ENCODE data around the gene CCNA2.

The CCNA2 gene

DNA sequence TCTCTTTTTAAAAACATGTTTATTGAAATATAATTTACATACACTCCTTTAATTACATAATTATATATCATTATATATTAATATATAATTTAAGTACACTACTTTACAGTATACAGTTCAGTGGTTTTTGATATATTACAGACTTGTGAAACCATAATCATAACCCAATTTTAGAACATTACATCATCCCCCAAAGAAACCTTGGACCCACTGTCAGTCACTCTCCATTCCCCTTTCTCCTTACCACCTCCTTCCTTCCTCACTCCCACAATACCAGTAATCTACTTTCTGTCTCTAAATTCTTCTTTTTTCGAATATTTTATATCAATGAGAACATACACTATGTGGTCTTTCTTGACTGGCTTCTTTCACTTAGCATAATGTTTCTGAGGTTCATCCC is 40.5 kb downstream of the CCNA2 start:
- H3K36me3 ChIP-seq (ENCODE audit: control insufficient read depth in 1 of 2, insufficient read depth in 2 of 2, low read depth in 1 of 2, low read length in 2 of 2) = no peaks in the 10 kb centered on the region
- H3K27me3 ChIP-seq (ENCODE audit: control insufficient read depth in 1 of 2, insufficient read depth in 1 of 2, low read length in 2 of 2) = no peaks in the 10 kb centered on the region
- no peaks in the 10 kb centered on the region for H3K79me1 ChIP-seq (replicated peaks; ENCODE audit: low read length, poor library complexity, severe bottlenecking)
- H3K27ac ChIP-seq (ENCODE audit: low read length, poor library complexity, severe bottlenecking) = no peak overlapping the region
- no CpG with 5 or more reads among the region's 1 CpG for WGBS
- no peak overlapping the region for H2BK12ac ChIP-seq (ENCODE audit: low read length in 2 of 2)
- no peak overlapping the region for H3K4ac ChIP-seq (ENCODE audit: low read depth in 1 of 2, low read length in 2 of 2)
- no peak overlapping the region for H2AFZ ChIP-seq (ENCODE audit: low read depth, low read length)
- H4K91ac ChIP-seq (ENCODE audit: low read length) = no peak overlapping the region
- no peak overlapping the region for H3K4me3 ChIP-seq (ENCODE audit: insufficient read depth in 1 of 2, low read depth in 1 of 2, low read length in 2 of 2)
- H3K9ac ChIP-seq (ENCODE audit: low read length) = no peak overlapping the region
- DNase-seq = no peak
- H2AK5ac ChIP-seq (ENCODE audit: low read length, severe bottlenecking) = no peak overlapping the region
- no peak overlapping the region for H3K23ac ChIP-seq (ENCODE audit: low read length in 2 of 2)
- no peak overlapping the region for H2BK120ac ChIP-seq (ENCODE audit: low read depth, low read length)
- no peak overlapping the region for H2BK15ac ChIP-seq (ENCODE audit: low read depth, poor library complexity, severe bottlenecking)
- H2BK5ac ChIP-seq (ENCODE audit: low read depth, low read length, poor library complexity, severe bottlenecking) = no peak overlapping the region
- no peak overlapping the region for H3K4me2 ChIP-seq (ENCODE audit: low read length, poor library complexity, severe bottlenecking)
- H3K14ac ChIP-seq (ENCODE audit: low read length in 2 of 2) = no peak overlapping the region
- no peak overlapping the region for H3K18ac ChIP-seq (ENCODE audit: low read depth in 1 of 2, low read length in 2 of 2)
- H3K9me3 ChIP-seq (ENCODE audit: control insufficient read depth, low read length) = peaks cover 4% of the 10 kb centered on the region
- H3K4me1 ChIP-seq (ENCODE audit: control insufficient read depth, insufficient read depth, low read depth, low read length) = peaks cover 6% of the 10 kb centered on the region
- no peak overlapping the region for H4K8ac ChIP-seq (ENCODE audit: low read length)

DNA sequence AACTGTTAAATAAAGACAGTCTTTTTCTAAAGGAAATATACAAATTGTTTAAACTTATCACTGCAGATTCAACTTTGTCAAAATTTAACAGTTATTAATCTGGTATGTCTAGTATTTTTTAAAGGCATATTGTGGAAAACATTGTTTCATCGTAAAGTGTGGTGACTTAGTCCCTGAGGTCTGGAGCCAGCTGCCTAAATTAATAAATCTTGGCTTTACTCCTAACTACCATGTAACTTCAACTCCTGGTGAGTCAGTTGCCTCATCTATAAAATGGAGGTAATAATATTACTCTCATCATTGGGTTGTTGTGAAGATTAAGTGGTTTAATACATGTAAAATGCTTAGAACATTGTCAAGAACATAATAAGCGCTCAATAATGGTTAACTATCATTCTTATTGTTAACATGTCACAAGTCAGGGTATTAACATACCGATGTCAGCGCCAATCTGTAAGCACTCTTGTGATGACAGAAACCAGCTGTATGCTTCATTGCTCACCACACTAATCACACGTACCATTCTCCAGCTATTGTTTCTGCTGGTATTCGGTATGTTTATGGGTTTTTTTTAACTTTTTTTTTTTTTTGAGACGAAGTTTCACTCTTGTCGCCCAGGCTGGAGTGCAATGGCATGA is 44.6 kb downstream of the CCNA2 start:
- Histone ChIP-seq H3K4me2 (ENCODE audit: low read length, poor library complexity, severe bottlenecking) (no peak overlapping the region), H3K18ac (ENCODE audit: low read depth in 1 of 2, low read length in 2 of 2) (no peak overlapping the region), H2AK5ac (ENCODE audit: low read length, severe bottlenecking) (no peak overlapping the region), H3K4me3 (ENCODE audit: insufficient read depth in 1 of 2, low read depth in 1 of 2, low read length in 2 of 2) (no peak overlapping the region), H2BK12ac (ENCODE audit: low read length in 2 of 2) (no peak overlapping the region), H3K36me3 (ENCODE audit: control insufficient read depth in 1 of 2, insufficient read depth in 2 of 2, low read depth in 1 of 2, low read length in 2 of 2) (no peaks in the 10 kb centered on the region), H4K91ac (ENCODE audit: low read length) (no peak overlapping the region), H3K23ac (ENCODE audit: low read length in 2 of 2) (no peak overlapping the region), H2BK120ac (ENCODE audit: low read depth, low read length) (no peak overlapping the region), H3K4me1 (ENCODE audit: control insufficient read depth, insufficient read depth, low read depth, low read length) (no peaks in the 10 kb centered on the region), H3K9me3 (ENCODE audit: control insufficient read depth, low read length) (peaks cover 2% of the 10 kb centered on the region), H3K27me3 (ENCODE audit: control insufficient read depth in 1 of 2, insufficient read depth in 1 of 2, low read length in 2 of 2) (no peaks in the 10 kb centered on the region), H3K14ac (ENCODE audit: low read length in 2 of 2) (no peak overlapping the region), H3K27ac (ENCODE audit: low read length, poor library complexity, severe bottlenecking) (no peak overlapping the region), H2BK5ac (ENCODE audit: low read depth, low read length, poor library complexity, severe bottlenecking) (no peak overlapping the region), H3K4ac (ENCODE audit: low read depth in 1 of 2, low read length in 2 of 2) (no peak overlapping the region), H3K79me1 (replicated peaks; ENCODE audit: low read length, poor library complexity, severe bottlenecking) (no peaks in the 10 kb centered on the region), H2BK15ac (ENCODE audit: low read depth, poor library complexity, severe bottlenecking) (no peak overlapping the region), H4K8ac (ENCODE audit: low read length) (no peak overlapping the region), H3K9ac (ENCODE audit: low read length) (no peak overlapping the region), H2AFZ (ENCODE audit: low read depth, low read length) (no peak overlapping the region)
- WGBS = 83% methylated on average over 5 of the region's 8 CpGs
- DNase-seq = no peak

DNA sequence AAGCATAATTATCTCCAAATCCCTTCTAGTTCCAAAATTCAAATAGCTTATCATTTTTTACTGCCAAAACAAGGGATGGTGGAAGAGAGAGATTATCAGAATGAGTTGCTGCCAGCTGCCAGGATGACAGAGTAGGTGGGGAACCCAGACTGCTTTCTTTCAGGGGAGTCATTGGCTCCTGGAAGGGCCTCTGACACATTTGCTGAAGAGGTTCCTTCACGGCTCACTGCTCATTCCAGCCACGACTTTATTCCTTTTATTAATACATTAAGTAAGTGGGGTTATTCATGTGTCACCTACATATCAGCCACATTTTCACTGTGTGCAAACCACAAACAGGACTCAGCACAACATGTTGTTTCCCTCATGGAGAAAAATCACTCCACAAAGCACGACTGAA is 46.1 kb downstream of the CCNA2 start:
- Histone ChIP-seq H4K8ac (ENCODE audit: low read length) (no peak overlapping the region), H2BK120ac (ENCODE audit: low read depth, low read length) (no peak overlapping the region), H3K79me1 (replicated peaks; ENCODE audit: low read length, poor library complexity, severe bottlenecking) (no peaks in the 10 kb centered on the region), H3K27ac (ENCODE audit: low read length, poor library complexity, severe bottlenecking) (no peak overlapping the region), H2BK15ac (ENCODE audit: low read depth, poor library complexity, severe bottlenecking) (no peak overlapping the region), H3K23ac (ENCODE audit: low read length in 2 of 2) (no peak overlapping the region), H4K91ac (ENCODE audit: low read length) (no peak overlapping the region), H2AFZ (ENCODE audit: low read depth, low read length) (no peak overlapping the region), H3K4me3 (ENCODE audit: insufficient read depth in 1 of 2, low read depth in 1 of 2, low read length in 2 of 2) (no peak overlapping the region), H2BK5ac (ENCODE audit: low read depth, low read length, poor library complexity, severe bottlenecking) (no peak overlapping the region), H2BK12ac (ENCODE audit: low read length in 2 of 2) (no peak overlapping the region), H3K27me3 (ENCODE audit: control insufficient read depth in 1 of 2, insufficient read depth in 1 of 2, low read length in 2 of 2) (no peaks in the 10 kb centered on the region), H2AK5ac (ENCODE audit: low read length, severe bottlenecking) (no peak overlapping the region), H3K9ac (ENCODE audit: low read length) (no peak overlapping the region), H3K9me3 (ENCODE audit: control insufficient read depth, low read length) (no peaks in the 10 kb centered on the region), H3K36me3 (ENCODE audit: control insufficient read depth in 1 of 2, insufficient read depth in 2 of 2, low read depth in 1 of 2, low read length in 2 of 2) (no peaks in the 10 kb centered on the region), H3K4me2 (ENCODE audit: low read length, poor library complexity, severe bottlenecking) (no peak overlapping the region), H3K4ac (ENCODE audit: low read depth in 1 of 2, low read length in 2 of 2) (no peak overlapping the region), H3K14ac (ENCODE audit: low read length in 2 of 2) (no peak overlapping the region), H3K4me1 (ENCODE audit: control insufficient read depth, insufficient read depth, low read depth, low read length) (no peaks in the 10 kb centered on the region), H3K18ac (ENCODE audit: low read depth in 1 of 2, low read length in 2 of 2) (no peak overlapping the region)
- DNase-seq = no peak
- 53% methylated on average over 1 of the region's 3 CpGs for WGBS

DNA sequence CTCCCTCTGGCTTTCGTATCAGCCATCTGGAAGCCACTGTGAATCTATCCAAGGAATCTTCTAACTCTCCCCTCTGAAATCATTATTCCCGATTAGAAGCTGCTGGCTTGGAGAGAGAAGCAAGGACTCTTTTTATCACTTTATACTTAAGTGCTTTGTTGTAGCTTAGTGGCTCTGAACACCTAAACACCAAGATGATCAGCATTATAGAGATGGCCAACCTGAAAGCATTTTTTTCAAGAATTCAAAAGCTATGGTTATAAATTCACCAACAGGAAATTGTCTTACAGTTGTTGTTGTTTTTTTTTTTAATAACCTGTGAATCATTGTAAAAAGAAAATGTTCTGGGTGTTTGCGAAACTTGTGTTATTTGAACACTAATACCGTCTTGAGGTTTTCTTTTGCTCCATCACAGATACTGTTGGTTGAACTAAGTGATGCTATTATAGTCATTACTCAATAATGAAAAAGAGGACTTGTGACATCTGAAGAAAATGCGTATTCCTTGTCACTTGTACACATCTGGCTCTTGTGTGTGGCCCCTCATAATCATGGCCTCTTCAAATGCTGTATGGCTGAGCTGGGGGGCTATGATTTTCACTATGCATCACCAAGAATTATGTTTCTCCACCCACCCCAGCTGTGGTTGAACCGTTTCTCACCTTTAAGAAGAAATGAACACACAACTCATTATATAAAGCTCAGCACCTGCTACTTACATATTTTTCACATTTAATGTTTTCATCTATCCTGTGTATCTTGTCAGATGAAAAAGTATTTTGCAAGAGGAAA is 46.9 kb downstream of the CCNA2 start:
- no peak overlapping the region for H2BK15ac ChIP-seq (ENCODE audit: low read depth, poor library complexity, severe bottlenecking)
- no peak overlapping the region for H3K9ac ChIP-seq (ENCODE audit: low read length)
- no peak overlapping the region for H3K14ac ChIP-seq (ENCODE audit: low read length in 2 of 2)
- no peaks in the 10 kb centered on the region for H3K79me1 ChIP-seq (replicated peaks; ENCODE audit: low read length, poor library complexity, severe bottlenecking)
- H2BK12ac ChIP-seq (ENCODE audit: low read length in 2 of 2) = no peak overlapping the region
- 86% methylated on average over 5 of the region's 6 CpGs for WGBS
- H2AK5ac ChIP-seq (ENCODE audit: low read length, severe bottlenecking) = no peak overlapping the region
- H4K91ac ChIP-seq (ENCODE audit: low read length) = no peak overlapping the region
- H3K23ac ChIP-seq (ENCODE audit: low read length in 2 of 2) = no peak overlapping the region
- H3K4me1 ChIP-seq (ENCODE audit: control insufficient read depth, insufficient read depth, low read depth, low read length) = no peaks in the 10 kb centered on the region
- H4K8ac ChIP-seq (ENCODE audit: low read length) = no peak overlapping the region
- no peak overlapping the region for H3K4me3 ChIP-seq (ENCODE audit: insufficient read depth in 1 of 2, low read depth in 1 of 2, low read length in 2 of 2)
- no peak overlapping the region for H3K27ac ChIP-seq (ENCODE audit: low read length, poor library complexity, severe bottlenecking)
- no peak overlapping the region for H3K4me2 ChIP-seq (ENCODE audit: low read length, poor library complexity, severe bottlenecking)
- no peaks in the 10 kb centered on the region for H3K27me3 ChIP-seq (ENCODE audit: control insufficient read depth in 1 of 2, insufficient read depth in 1 of 2, low read length in 2 of 2)
- no peaks in the 10 kb centered on the region for H3K36me3 ChIP-seq (ENCODE audit: control insufficient read depth in 1 of 2, insufficient read depth in 2 of 2, low read depth in 1 of 2, low read length in 2 of 2)
- H3K18ac ChIP-seq (ENCODE audit: low read depth in 1 of 2, low read length in 2 of 2) = no peak overlapping the region
- H3K4ac ChIP-seq (ENCODE audit: low read depth in 1 of 2, low read length in 2 of 2) = no peak overlapping the region
- H2AFZ ChIP-seq (ENCODE audit: low read depth, low read length) = no peak overlapping the region
- H2BK120ac ChIP-seq (ENCODE audit: low read depth, low read length) = no peak overlapping the region
- H2BK5ac ChIP-seq (ENCODE audit: low read depth, low read length, poor library complexity, severe bottlenecking) = no peak overlapping the region
- no peaks in the 10 kb centered on the region for H3K9me3 ChIP-seq (ENCODE audit: control insufficient read depth, low read length)
- no peak for DNase-seq

Measured in mesenchymal stem cell (in vitro differentiated cells and primary cell).